ENCODE data around the gene ZBED5.
"Not testable (repeated sequence)": the region's sequence is repeated elsewhere in the genome, so short reads cannot be mapped to it uniquely, and the experiment has no call there.

ZBED5 gene

GRCh38 chr11:10844356-10844755 is 13.5 kb downstream of the ZBED5 start:
- no peak for DNase-seq (ENCODE audit: low read depth in 2 of 3, low spot score in 1 of 3)

- no peak for DNase-seq (ENCODE audit: low read depth in 2 of 3, low spot score in 1 of 3)
Observed at GRCh38 chr11:10838881-10839280, 19.0 kb downstream of the ZBED5 start.

- no peak for DNase-seq (ENCODE audit: low read depth in 2 of 3, low spot score in 1 of 3)
Observed at GRCh38 chr11:10838083-10838482, 19.8 kb downstream of the ZBED5 start.

GRCh38 chr11:10836884-10837283 is 21.0 kb downstream of the ZBED5 start:
- not testable (repeated sequence) for DNase-seq (ENCODE audit: low read depth in 2 of 3, low spot score in 1 of 3)

- no peak for DNase-seq (ENCODE audit: low read depth in 2 of 3, low spot score in 1 of 3)
Observed at GRCh38 chr11:10829139-10829538, 28.7 kb downstream of the ZBED5 start.

GRCh38 chr11:10828402-10828801 is 29.5 kb downstream of the ZBED5 start:
- DNase-seq (ENCODE audit: low read depth in 2 of 3, low spot score in 1 of 3): no peak

- no peak for DNase-seq (ENCODE audit: low read depth in 2 of 3, low spot score in 1 of 3)
Observed at GRCh38 chr11:10824888-10825287, 33.0 kb downstream of the ZBED5 start.

GRCh38 chr11:10823152-10823579 is 34.7 kb downstream of the ZBED5 start:
- no peak for DNase-seq (ENCODE audit: low read depth in 2 of 3, low spot score in 1 of 3)

- DNase-seq (ENCODE audit: low read depth in 2 of 3, low spot score in 1 of 3): not testable (repeated sequence)
Observed at GRCh38 chr11:10822491-10822890, 35.4 kb downstream of the ZBED5 start.

- no peak for DNase-seq (ENCODE audit: low read depth in 2 of 3, low spot score in 1 of 3)
Observed at GRCh38 chr11:10818594-10818993, 39.3 kb downstream of the ZBED5 start.

- no peak for DNase-seq (ENCODE audit: low read depth in 2 of 3, low spot score in 1 of 3)
Observed at GRCh38 chr11:10813945-10814344, 43.9 kb downstream of the ZBED5 start.

GRCh38 chr11:10809373-10810160 is 48.3 kb downstream of the ZBED5 start:
- peak in 1 of 3 donors; percentile 21 for DNase-seq (ENCODE audit: low read depth in 2 of 3, low spot score in 1 of 3)

- peak; percentile 95 to 97 (median 97) for DNase-seq (ENCODE audit: low read depth in 2 of 3, low spot score in 1 of 3)
Observed at GRCh38 chr11:10808553-10809372, 49.1 kb downstream of the ZBED5 start, which contains the start of gene EIF4G2. Gene EIF4G2, minus strand, starts transcription at chr11:10808926.

GRCh38 chr11:10808235-10808552 is 49.7 kb downstream of the ZBED5 start:
- DNase-seq (ENCODE audit: low read depth in 2 of 3, low spot score in 1 of 3): no peak

GRCh38 chr11:10807493-10808234 is 50.2 kb downstream of the ZBED5 start:
- peak in 2 of 3 donors; percentile 15 to 40 for DNase-seq (ENCODE audit: low read depth in 2 of 3, low spot score in 1 of 3)

- no peak for DNase-seq (ENCODE audit: low read depth in 2 of 3, low spot score in 1 of 3)
Observed at GRCh38 chr11:10806206-10806605, 51.6 kb downstream of the ZBED5 start.

GRCh38 chr11:10805741-10806140 is 52.1 kb downstream of the ZBED5 start:
- no peak for DNase-seq (ENCODE audit: low read depth in 2 of 3, low spot score in 1 of 3)

- no peak for DNase-seq (ENCODE audit: low read depth in 2 of 3, low spot score in 1 of 3)
Observed at GRCh38 chr11:10803676-10804075, 54.2 kb downstream of the ZBED5 start.
